GM19372 (cell line): Measurements from ENCODE around the gene RILPL2.
A peak's percentile ranks its signal among the peaks of the same experiment; 100 is the strongest.
"Not testable (repeated sequence)": the region's sequence is repeated elsewhere in the genome, so short reads cannot be mapped to it uniquely, and the experiment has no call there.

Source experiments
- ATAC-seq: cut with Tn5 transposase; IDR thresholded peaks from one replicate; pipeline ENCODE4 v1.9.1; 2021; ENCODE audit warnings: mild to moderate bottlenecking, low read depth, moderate library complexity; ENCODE audit not compliant: unreplicated experiment

Gene RILPL2

DNA sequence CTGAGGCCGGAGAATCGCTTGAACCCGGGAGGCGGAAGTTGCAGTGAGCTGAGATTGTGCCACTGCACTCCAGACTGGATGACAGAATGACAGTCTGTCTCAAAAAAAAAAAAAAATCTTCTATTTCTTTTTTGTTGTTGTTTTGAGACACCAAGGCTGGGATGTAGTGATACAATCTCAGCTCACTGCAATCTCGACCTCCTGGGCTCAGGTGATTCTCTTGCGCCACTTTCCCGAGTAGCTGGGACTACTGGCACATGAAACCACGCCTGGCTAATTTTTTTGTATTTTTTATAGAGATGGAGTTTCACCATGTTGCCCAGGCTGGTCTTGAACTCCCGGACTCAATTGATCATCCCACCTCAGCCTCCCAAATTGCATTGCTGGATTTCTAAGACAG lies 14.2 kb upstream of the RILPL2 start:
- no peak for ATAC-seq

- no peak for ATAC-seq
Measured at GRCh38 chr12:123449856-123450255, 13.4 kb upstream of the RILPL2 start.

GRCh38 chr12:123449249-123449733 lies 12.8 kb upstream of the RILPL2 start:
- no peak for ATAC-seq

DNA sequence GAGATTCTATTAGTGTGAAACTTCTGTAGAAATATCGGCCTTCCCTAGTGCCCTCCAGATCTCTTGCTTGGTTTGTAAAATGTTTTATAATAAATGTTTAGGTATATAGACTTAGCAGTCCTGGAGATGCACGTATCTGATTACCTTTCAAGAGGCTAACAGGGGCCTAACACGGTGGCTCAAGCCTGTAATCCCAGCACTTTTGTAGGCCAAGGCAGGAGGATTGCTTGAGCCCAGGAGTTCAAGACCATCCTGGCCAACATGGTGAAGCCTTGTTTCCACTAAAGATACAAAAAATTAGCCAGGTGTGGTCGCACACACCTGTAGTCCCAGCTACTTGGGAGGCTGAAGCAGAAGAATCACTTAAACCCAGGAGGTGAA lies 9.8 kb upstream of the RILPL2 start:
- no peak for ATAC-seq

- no peak for ATAC-seq
Measured at GRCh38 chr12:123445388-123446332, 9.2 kb upstream of the RILPL2 start.

DNA sequence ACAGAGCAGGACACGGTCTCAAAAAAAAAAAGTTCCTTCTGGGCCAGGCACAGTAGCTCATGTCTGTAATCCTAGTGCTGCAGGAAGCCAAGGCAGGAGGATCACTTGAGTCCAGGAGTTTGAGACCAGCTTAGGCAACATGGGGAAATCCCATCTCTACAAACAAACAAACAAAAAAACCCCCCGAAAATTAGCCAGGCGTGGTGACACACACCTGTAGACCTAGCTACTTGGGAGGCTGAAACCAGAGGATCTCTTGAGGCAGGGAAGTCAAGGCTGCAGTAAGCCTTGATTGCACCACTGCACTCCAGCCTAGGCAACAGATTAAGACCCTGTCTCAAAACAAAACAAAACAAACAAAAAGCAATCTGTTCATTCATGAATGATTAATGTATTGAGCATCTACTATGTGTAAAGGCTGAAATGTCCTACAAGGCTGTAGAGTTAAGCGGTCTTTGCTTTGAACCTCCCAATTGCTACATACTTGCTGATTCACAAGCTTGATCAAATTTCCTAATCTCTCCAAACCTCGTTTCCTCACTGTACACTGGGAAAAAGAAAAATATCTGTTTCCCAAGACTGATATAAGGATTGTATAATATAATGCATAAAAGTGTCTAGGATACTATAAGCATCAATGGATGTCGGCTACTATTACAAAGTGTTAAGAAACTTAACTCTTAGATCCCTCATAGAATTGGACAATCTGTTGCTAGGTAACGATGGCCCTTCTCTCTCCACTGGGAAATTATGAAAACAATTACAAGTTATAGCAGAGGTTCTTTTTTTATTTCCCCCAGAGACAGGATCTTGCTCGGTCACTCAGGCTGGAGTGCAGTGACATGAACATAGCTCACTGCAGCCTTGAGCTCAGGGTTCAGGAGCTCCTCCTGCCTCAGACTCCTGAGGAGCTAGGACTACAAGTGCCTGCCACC lies 7.9 kb upstream of the RILPL2 start:
- no peak for ATAC-seq

GRCh38 chr12:123442774-123443173 lies 6.3 kb upstream of the RILPL2 start:
- no peak for ATAC-seq

DNA sequence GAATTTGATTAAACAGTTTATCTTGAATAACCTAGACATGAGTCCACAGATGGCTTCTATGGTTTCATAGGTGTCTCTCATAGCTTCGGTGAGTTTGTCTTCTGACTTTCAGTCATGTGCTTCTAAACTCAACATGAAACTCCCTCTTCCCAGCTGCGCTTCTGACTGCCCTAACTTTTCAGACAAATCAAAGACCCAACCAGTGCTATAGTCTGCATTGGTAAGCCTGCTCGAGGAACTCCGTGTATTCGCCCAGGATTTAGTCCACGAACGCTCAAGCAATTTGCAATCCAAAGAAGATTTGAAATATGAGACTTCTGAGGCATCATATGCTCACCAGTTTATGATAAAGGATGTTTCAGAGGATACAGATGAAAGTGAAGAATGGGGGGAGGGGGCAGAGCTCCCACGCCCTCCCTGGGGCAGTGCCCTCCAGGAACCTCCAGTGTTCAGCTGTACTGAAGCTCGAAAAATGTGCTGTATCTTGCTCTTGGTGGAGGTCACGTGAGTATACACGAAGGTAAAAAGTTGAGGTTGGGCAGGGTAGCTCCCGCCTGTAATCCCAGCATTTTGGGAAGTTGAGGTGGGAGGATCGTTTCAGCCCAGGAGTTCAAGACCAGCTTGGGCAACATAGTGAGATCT lies 5.2 kb upstream of the RILPL2 start:
- ATAC-seq: peak; percentile 48

DNA sequence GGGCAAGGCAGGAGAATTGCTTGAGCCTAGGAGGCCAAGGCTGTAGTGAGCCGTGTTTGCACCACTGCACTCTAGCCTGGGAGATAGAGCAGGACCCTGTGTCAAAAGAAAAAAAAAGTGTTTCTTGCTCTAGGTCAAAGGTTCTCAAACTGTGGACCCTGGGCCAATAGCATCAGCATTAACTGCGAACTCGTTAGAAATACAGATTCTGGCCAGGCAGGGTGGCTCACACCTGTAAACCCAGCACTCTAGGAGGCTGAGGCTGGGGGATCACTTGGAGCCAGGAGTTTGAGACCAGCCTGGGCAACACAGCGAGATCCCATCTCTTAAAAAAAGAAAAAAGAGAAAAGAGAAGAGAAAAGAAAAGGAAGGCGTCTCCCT lies 858 bp downstream of the RILPL2 start:
- ATAC-seq: no peak

DNA sequence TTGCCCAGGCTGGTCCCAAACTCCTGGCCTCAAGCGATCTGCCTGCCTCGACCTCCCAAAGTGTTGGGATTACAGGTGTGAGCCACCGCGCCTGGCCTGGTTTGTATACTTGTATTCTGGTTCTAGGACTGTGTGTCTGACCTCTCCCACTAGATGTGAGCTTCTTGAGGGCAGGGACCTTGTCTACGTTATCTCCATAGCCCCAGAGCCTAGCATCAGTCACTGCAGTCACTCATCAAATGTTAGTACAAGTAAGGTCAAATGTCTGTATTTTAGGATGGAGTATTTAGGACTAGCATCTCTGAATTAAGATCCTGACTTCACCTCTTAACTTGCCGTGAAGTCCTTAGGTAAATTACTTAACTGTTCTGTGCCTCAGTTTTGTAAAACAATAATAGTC lies 2.9 kb downstream of the RILPL2 start:
- no peak for ATAC-seq

- not testable (repeated sequence) for ATAC-seq
Measured at GRCh38 chr12:123431951-123432817, 4.3 kb downstream of the RILPL2 start.

- not testable (repeated sequence) for ATAC-seq
Measured at GRCh38 chr12:123429101-123429500, 7.4 kb downstream of the RILPL2 start.

DNA sequence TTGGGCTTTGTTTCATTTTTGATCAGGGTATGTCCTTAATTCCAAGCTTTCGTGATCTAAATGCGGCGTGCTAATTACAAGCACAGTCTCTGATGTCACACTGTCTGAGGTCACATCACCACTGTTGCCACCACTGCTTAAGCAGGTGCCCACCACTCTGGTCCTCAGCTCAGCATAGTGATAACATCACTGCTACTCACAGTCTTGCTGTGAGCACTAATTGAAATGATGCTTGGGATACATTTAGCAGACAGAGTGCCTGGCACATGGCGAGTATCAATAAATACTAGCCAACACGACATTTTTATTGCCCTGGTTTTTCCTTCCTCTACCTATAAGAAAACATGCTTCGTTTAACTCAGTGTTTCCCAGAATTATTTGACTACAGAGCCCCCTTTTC lies 7.9 kb downstream of the RILPL2 start:
- no peak for ATAC-seq

DNA sequence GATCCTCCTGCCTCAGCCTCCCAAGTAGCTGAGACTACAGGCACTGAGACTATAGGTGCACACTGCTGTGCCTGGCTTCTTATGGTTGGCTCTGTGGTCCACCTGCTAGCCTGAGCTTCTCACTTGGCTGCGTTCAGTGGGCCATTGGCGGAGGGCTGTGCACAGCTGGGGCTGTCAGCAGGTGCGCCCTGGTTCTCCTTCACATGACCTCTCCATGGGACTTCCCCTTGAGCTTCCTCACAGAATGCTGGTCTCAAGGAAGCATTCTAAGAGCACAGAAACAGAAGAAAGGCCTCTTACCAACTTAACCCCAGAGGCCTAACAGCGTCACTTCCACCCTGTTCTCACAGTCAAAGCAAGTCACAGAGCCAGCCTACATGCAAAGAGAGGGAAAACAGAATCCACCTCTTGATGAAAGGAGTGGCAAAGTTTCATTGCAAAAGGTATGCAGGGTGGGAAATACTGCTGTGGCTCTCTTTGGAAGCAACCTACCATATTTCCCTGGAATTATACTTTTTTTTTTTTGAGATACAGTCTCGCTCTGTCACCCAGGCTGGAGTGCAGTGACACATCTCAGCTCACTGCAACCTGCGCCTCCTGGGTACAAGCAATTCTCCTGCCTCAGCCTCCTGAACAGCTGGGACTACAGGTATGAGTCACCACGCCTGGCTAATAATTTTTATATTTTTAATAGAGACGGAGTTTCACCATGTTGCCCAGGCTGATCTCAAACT lies 9.3 kb downstream of the RILPL2 start:
- peak; percentile 88 for ATAC-seq

GRCh38 chr12:123421314-123421713 lies 15.2 kb downstream of the RILPL2 start:
- ATAC-seq: no peak

DNA sequence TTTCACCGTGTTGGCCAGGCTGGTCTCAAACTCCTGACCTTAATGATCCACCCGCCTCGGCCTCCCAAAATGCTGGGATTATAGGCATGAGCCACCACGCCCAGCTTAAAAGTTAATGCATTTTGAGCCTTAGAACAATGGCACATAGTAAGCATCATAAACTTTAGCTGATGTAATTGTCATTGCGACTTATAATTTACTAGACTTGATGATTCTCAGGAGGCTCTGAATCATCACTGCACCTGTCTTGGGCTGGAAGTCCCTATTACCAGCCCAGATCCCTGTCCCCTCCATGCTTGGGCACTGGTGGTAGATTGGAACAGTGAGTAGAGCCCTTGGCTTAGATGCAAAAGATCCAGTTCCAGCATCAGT lies 26.5 kb downstream of the RILPL2 start:
- no peak for ATAC-seq

GRCh38 chr12:123409284-123410040 lies 27.0 kb downstream of the RILPL2 start:
- not testable (repeated sequence) for ATAC-seq

DNA sequence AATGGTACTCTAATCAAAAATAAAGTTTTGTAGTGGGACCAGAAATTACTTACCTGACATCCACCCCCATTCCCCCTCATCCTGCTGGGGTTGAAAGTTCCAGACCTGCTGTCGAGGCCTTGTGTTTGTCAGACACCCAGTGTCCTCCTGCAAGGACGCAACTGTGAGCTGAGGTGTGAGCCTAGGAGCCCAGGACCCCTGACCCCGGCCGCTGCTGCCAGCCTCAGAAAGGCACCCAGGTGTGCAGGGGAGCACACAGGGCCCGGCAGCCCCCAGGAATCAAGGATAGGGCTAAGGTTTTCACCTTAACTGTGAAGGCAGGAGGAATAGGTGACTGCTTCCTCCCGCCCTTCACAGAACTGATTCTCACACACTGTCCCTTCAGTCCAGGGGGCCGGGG lies 27.9 kb downstream of the RILPL2 start:
- ATAC-seq: not testable (repeated sequence)
